NK-92 (cell line): ENCODE data around the gene SIX5.

Experiments used
- DNase-seq: peaks from one replicate; lab custom pipeline; 2025; ENCODE audit not compliant: unreplicated experiment; lab: John Stamatoyannopoulos, UW

The SIX5 gene

GRCh38 chr19:45777395-45777961 is 8.4 kb upstream of the SIX5 start:
- DNase-seq: no peak

DNA sequence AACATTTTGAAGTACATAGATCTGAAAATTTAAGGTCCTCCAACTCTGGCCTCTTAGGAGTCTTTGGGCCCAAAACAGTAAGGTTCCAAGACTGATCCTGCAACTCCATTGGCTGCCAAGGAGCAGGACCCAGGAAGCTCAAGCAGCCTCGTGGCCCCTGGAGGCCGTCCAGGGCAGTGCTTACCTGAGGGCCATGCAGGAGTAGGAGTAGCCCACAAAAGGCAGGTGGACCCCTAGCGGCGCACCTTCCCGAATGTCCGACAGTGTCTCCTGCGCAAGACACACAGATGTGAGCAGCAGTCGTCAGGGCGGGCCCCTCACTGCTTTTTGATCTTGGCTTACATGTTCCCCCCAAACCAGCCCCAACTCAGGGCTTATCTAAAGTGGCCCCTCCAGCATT is 5.7 kb upstream of the SIX5 start:
- no peak for DNase-seq

DNA sequence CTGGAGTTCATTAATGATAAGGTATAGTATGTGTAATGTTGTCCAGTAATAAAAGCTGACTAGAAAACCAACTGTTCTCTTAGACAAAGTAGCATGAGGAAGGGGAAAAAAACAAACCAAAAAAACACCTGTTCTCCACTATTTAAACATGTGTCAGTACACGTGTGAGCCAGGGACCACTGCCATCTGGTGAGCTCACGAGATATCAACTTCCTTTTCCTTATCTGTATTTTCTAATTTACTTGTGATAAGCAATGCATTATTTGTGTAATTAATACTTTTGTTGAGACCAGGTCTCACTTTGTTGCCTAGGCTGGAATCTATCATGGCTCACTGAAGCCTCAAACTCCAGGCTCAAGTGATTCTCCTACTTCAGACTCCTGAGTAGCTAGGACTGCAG is 4.3 kb upstream of the SIX5 start:
- no peak for DNase-seq

- no peak for DNase-seq
These were observed 3.9 kb upstream of the SIX5 start for GRCh38 chr19:45772912-45773311.

DNA sequence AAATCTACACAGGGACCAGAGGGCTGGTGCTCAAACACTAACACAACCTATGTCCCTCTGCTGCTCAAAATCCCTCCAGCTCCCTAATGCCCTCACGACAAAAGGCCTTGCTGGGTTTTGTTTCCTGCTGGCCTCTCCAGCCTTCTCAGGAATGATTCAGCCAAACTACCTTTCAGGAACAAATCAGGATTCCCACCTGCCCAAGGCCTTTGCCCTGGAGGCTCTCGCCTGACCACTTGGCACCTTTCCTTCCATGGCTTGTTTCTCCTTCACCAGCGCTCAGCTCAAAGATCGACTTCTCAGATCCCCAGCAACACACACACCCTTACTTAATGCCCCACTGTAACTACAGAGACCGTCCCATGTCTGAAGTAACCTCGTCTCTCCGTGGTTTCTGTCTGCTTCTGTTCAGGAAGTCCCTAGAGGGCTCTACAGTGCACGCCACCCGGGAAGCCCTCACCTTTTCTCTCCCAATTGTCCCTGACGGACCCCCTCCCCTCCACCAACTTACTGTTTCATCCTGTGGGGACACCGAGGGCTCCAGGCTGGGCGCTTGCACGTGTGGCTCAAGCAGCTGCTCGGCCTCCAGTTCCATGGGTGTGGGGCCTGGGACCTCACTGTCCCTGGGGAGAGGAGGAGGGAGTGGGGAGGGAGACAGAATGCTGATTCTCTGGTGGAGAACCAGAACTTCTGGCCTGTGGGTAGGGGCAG is 3.2 kb upstream of the SIX5 start:
- no peak for DNase-seq

DNA sequence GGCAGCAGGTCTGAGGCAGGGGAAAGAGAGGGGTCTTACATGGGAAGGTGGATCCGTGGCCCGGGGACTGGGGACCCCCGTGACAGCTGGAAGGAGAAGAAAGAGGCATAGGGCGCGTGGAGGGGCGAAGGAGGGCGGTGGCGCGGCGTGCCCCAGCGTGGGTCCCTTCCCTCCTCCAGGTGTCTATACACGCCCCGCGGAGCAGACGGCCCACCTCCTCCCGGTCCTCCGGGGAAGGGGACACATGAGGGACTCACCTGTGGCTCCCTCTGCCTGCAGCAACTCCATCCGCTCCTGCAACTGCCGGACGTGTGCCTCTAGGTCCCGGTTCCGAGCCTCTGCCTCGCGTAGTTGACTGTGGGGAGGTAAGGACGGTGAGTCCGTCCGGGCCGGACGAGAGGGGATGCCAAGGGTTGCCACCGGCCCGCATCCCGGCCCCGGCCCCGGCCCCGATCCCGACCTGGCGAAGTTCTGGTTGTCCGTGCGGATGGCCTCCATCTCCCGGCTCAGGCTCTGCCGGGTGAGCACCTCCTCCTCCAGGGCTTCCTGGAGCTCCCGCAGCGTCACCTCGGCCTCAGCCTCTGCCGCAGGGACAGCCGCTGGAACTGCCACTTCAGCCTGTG is 2.4 kb upstream of the SIX5 start:
- DNase-seq: no peak

- no peak for DNase-seq
These were observed 1.4 kb upstream of the SIX5 start for GRCh38 chr19:45770192-45771101.

GRCh38 chr19:45769821-45770191 is 754 bp upstream of the SIX5 start:
- DNase-seq: no peak

- no peak for DNase-seq
These were observed 433 bp downstream of the SIX5 start for GRCh38 chr19:45768655-45768983.

GRCh38 chr19:45767881-45768654 is 984 bp downstream of the SIX5 start:
- DNase-seq: no peak

DNA sequence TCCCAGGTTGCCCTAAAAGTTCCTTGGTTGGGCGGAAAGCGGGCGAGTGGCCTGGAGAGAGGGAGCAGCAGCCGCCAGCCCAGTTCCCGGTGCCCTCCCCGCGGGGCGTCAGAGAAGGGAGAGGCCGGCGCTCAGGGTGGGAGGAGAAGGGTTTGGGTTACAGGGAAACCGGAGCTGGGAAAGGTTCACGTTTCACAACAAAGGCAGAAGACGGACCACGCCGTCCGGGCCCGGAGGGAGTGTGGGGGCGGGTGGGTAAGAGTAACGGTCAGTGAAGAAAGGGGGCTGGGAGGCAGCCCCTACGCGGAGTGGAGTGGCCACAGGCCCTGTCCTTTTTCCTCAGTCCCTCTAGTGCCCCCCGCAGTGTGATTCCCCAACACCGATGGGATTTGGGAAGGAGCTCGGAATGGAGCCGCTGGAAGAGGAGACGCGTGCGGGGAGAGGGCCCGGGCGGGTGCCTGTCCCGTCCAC is 1.6 kb downstream of the SIX5 start:
- no peak for DNase-seq

- no peak for DNase-seq
These were observed 2.1 kb downstream of the SIX5 start for GRCh38 chr19:45766869-45767346.

DNA sequence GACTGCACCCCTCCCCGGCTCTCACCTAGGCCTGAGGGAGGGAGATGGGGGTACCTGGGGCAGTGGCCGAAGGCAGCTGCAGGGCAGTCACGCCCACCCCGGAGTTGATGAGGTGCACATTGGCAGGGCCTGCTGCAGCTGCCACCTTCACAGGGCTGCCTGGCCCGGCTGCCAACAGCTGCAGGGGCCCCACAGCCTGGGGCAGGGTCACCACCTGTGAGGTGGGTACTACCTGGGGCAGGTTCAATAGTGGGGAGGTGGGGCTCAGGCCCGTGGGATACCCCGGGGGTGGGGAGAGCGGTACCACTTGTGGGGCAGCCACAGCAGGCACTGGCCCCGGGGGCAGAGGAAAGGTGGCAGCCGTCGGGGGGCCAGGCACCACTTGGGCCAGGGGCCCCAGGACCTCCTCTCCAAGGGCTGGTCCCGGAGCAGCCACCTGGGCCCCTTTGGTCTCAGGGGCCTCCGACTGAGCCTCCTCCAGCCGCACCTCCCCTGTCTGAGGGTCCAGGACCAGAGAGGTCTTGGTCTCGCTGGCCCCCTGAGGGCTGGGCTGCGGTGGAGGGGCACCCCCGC is 2.7 kb downstream of the SIX5 start:
- no peak for DNase-seq

DNA sequence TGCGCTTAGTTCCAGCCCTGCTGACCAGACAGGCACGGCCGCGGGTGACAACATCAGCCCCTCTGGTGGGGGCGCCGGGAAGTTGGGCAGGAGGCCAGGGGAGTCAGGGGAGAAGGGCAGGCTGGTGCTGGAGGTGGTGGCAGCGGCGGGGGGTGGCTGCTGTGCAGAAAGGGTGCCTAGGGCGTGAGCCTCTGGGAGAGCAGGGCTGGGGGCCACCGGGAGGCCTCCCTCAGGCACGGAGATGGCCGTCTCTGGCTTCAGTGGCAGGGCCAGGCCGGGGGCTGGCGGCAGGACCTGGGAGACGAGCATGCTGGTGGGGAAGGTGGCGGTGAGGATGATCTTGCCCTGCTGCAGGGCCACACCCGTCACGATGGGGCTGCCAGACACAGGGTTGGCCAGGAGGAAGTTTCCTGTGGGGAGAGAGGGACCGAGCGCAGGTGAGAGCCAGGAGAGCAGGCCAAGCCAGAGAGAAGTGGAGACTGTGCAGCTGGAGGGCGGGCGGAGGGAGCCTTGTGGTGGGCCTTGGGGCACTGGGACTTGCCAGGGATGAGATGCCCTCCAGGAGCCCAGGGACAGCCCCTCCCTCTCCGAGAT is 3.3 kb downstream of the SIX5 start:
- no peak for DNase-seq

- no peak for DNase-seq
These were observed 3.9 kb downstream of the SIX5 start for GRCh38 chr19:45764945-45765701.

GRCh38 chr19:45764475-45764874 is 4.6 kb downstream of the SIX5 start:
- DNase-seq: no peak

- no peak for DNase-seq
These were observed 5.3 kb downstream of the SIX5 start for GRCh38 chr19:45763691-45764294.

- DNase-seq: no peak
These were observed 6.0 kb downstream of the SIX5 start for GRCh38 chr19:45762870-45763631.
